RWPE1 (cell line): Measurements from ENCODE around the gene STK39.
"Not testable (repeated sequence)": the region's sequence is repeated elsewhere in the genome, so short reads cannot be mapped to it uniquely, and the experiment has no call there.

Experiments used
- CTCF ChIA-PET: fragments of 350-600 bp; sonication (Branson Sonifier 250); formaldehyde crosslinking; extraction: SDS; loops from one replicate; lab custom pipeline; 2021; lab: Yijun Ruan, JAX
- POLR2A ChIA-PET: fragments of 400-600 bp; formaldehyde crosslinking; extraction: SDS; loops from one replicate; lab custom pipeline; 2020; ENCODE audit warnings: antibody characterized with exemption; ENCODE audit not compliant: low non-redundant PET; lab: Yijun Ruan, JAX
- DNase-seq: peaks from one replicate; pipeline ENCODE4 v3.0.0; 2012; ENCODE audit warnings: low spot score
- H3K27ac ChIP-seq: fragments of 450-650 bp; 2 replicates; pipeline ENCODE4 v1.5.1; 2017
- CTCF ChIP-seq: fragments of 450-650 bp; conservative IDR thresholded peaks from 2 replicates; pipeline ENCODE4 v1.5.1; 2017; ENCODE audit warnings: low read depth, mild to moderate bottlenecking

STK39 gene

GRCh38 chr2:168086851-168087250 lies 160.5 kb downstream of the STK39 start:
- CTCF ChIA-PET = no interaction called here

GRCh38 chr2:168085801-168086361 lies 161.5 kb downstream of the STK39 start:
- no peak for TF ChIP-seq CTCF
- no peak overlapping the region for H3K27ac ChIP-seq
- CTCF ChIA-PET = interaction anchor here (0.6 kb wide), 1 partner anchor 33 kb away, joined by 3 read pairs; no protein-coding TSS in a partner anchor
- DNase-seq = no peak
- POLR2A ChIA-PET = no interaction called here

More at GRCh38 chr2:168086851-168087250, 160.5 kb downstream of the STK39 start:
- no peak for TF ChIP-seq CTCF
- H3K27ac ChIP-seq = no peak overlapping the region
- DNase-seq = no peak
- POLR2A ChIA-PET = no interaction called here

- no peak for TF ChIP-seq CTCF
- DNase-seq = no peak
- no peak overlapping the region for H3K27ac ChIP-seq
- POLR2A ChIA-PET = no interaction called here
- CTCF ChIA-PET = no interaction called here
These were observed 163.1 kb downstream of the STK39 start for GRCh38 chr2:168084288-168084687.

GRCh38 chr2:168081452-168081851 lies 165.9 kb downstream of the STK39 start:
- H3K27ac ChIP-seq, POLR2A ChIA-PET, DNase-seq: not testable (repeated sequence)
- CTCF ChIA-PET = interaction anchor here (0.6 kb wide), 1 partner anchor 34 kb away, joined by 3 read pairs; no protein-coding TSS in a partner anchor

GRCh38 chr2:168079236-168079635 lies 168.2 kb downstream of the STK39 start:
- DNase-seq = no peak
- ChIA-PET POLR2A (no interaction called here), CTCF (interaction anchor here (0.7 kb wide), 1 partner anchor 904 kb away, joined by 3 read pairs; no protein-coding TSS in a partner anchor)
- TF ChIP-seq CTCF = no peak
- H3K27ac ChIP-seq = no peak overlapping the region

GRCh38 chr2:168076731-168077130 lies 170.7 kb downstream of the STK39 start:
- DNase-seq = no peak
- CTCF ChIA-PET = no interaction called here
- POLR2A ChIA-PET = no interaction called here
- TF ChIP-seq CTCF = no peak
- no peak overlapping the region for H3K27ac ChIP-seq

- no peak for DNase-seq
- H3K27ac ChIP-seq = no peak overlapping the region
- ChIA-PET CTCF (no interaction called here), POLR2A (no interaction called here)
- TF ChIP-seq CTCF = no peak
These were observed 171.9 kb downstream of the STK39 start for GRCh38 chr2:168075446-168075845.
